GM18498 (cell line): ENCODE data around the gene WNK1.
"Not testable (repeated sequence)": the region's sequence is repeated elsewhere in the genome, so short reads cannot be mapped to it uniquely, and the experiment has no call there.

Experiments
- ATAC-seq: cut with Tn5 transposase; IDR thresholded peaks from one replicate; pipeline ENCODE4 v1.9.1; 2021; ENCODE audit warnings: mild to moderate bottlenecking, moderate library complexity; ENCODE audit not compliant: unreplicated experiment

Gene WNK1

DNA sequence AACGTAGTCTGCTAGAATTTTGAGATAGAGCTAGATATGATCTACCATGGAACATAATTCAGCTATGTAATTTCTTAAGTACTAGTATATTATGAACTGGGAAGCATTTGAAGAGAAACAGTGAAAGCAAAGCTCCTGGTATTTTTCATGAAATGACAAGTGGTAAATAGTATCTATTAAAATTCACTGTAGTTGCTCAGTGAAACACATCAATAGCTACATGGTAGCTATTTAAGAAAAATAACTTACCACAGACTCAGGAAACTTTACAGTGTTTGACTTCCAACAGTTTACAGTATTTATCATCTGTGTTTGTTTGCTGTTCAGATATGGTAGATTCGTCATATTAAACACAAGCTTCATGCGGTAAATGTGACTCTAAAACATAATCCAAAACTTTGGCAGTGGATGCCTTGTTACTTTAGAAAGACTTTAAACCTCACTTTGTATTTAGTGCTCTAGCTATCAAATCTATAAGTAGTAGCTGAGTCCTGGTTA, 25.2 kb downstream of the WNK1 start:
- ATAC-seq = no peak

- no peak for ATAC-seq
Measured at GRCh38 chr12:778615-779014, 26.2 kb downstream of the WNK1 start.

DNA sequence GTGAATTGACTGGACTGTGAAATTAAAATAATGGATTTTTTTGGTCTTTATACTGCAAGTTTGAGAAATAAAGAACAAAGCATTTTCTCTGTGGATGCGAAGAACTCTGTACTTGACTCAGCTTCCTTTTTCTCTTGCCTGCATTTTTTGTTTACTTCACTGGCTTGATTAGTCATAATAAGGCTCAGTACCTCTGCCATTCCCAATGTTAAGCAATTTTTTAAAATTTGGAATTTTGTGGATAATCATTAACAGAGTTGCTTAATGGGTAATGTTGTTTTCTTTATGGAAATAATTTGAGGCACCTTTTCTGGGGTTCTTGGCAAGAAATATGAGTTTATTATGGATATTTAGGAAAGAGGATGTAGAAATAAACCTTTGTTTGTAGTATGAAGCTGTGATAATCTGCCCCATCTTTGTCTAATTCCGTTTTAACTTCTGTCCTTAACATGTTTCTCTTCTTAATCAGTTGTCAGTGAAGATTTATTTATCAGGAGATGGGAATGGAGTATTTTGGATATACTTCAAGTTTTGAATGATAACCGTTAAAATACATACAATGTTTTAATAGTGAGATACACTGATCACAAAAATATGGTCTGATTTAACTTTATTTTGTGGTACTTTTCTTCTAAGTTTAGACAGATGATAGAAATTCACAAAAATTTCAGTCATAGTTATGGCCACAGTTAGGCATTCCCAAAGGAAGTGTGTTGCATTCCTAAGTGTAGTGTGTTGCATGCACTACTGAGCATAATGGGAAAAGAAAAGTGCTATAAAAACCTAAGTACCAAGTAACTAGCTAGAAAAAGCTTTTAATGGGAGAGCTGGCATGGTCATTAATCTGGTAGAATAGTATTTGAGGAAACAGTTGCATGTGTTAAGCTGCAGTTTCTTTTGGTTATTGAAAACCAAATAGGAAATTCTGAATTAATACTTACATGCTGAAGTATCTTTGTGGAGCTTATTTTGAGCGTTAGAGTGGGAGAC, 27.7 kb downstream of the WNK1 start:
- no peak for ATAC-seq

DNA sequence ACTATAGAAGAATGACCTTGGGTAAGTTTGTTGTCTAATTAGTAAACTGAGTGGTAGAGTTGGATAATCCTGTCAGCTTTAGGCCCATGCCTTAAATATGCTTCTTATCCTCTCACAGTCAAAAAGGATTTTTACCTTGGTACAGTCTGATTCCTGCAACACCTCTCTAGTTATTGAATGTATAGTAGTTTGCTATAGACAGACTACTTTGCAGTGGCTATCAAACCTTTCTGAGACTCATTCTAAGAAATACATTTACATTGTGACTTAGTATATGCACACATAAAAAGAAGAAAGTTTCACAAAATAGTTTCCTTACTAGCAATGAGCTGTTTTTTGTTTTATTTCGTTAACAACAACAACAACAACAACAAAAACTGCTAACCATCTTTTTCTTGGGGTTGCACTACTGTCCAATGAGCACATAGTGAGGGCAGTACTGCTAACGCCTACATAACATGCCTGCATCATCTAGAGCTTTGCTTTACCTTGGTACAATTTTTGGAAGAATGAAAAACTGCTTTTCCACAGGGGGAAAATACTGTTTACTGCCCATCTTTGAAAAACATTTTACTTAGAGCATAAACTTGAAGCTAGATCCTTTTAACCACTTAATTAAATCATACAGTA, 28.5 kb downstream of the WNK1 start:
- ATAC-seq = no peak

GRCh38 chr12:785706-786105, 33.3 kb downstream of the WNK1 start:
- no peak for ATAC-seq

- ATAC-seq = no peak
Measured at GRCh38 chr12:788288-788687, 35.9 kb downstream of the WNK1 start.

DNA sequence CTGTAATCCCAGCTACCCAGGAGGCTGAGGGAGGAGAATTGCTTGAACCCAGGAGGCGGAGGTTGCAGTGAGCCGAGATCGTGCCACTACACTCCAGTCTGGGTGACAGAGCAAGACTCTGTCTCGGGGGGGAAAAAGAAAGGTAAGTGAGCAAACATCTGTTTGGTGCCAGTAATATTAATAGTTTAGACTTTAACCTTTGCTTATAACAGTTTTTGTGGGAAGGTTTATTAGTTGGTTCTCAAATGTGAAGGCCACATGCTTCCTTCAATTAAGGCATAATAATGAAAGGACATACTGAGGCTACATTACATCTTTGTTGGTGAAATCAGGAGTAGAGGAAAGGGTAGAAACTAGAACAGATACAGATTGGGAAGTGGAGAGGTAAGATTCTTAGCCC, 36.4 kb downstream of the WNK1 start:
- not testable (repeated sequence) for ATAC-seq

DNA sequence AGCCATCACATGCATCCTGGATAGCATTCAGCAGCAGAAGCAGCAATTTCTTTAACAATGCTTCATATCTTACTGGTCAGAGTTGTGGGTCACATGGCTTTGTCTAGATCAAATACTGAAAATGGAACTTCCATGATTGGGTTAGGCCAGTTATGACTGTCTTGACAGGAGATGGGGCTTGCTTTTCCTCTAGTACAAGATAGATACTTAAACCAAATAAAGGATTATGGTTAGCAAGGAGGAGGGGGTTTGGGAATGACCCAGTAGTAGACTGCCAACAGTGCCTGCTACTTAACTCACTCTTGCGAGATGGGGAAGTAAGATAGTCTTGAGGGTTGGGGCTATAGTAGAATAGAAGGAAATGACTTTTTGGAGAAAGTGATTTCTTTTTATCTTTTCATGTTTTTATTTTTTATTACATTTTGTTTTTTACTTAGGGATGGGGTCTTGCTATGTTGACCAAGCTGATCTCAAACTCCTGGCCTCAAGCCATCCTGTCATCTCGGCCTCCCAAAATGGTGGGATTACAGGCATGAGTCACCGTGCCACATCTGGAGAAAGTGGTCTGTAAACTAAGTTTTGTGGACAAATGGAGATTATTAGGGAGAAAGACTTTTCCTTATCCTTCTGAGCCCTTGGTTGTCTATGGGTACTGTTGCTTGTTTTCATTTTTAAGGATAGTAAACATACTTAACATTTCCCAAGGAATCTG, 37.6 kb downstream of the WNK1 start:
- no peak for ATAC-seq

DNA sequence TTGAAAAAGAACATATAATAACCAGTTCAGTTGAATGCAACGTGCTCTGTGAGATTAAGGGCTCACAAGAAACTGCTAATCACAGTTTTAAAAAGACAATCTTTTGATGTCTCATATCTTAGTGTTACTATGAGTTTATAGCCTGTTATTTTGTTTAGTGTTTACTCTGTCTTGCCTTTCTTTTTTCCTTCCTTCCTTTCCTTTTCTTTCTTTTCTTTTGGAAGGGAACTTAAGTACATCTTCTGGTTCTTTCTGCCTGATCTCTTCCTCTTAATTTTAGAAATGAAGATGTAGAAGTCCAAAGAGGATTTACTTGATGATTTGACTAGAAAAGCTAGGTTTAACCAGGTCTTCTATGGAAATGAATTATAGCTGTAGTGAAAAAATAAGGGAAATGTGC, 38.2 kb downstream of the WNK1 start:
- ATAC-seq = no peak

DNA sequence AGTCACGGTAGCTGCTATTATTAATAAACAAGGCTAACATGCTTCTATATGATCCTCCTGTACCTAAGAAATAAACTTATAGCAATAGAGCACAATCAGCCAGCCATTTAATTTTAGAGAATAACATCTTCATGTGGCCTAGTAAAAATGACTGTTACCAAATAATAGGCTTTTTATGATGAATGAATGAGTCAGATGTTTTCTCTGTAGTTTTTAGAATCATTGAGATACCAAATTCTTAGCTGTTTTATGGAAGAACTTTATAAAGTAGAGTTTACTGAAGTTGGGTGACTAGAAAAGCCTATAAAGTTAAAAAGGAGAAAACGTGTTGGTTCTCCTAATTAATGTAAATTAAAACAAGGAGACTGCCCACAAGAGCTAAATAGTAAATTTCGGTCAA, 40.7 kb downstream of the WNK1 start:
- ATAC-seq = no peak

GRCh38 chr12:793711-794110, 41.3 kb downstream of the WNK1 start:
- no peak for ATAC-seq

- ATAC-seq = no peak
Measured at GRCh38 chr12:795305-795704, 42.9 kb downstream of the WNK1 start.

- ATAC-seq = no peak
Measured at GRCh38 chr12:800401-800800, 48.0 kb downstream of the WNK1 start.

GRCh38 chr12:802242-803120, 50.1 kb downstream of the WNK1 start:
- no peak for ATAC-seq

- ATAC-seq = no peak
Measured at GRCh38 chr12:805022-805632, 52.7 kb downstream of the WNK1 start.

DNA sequence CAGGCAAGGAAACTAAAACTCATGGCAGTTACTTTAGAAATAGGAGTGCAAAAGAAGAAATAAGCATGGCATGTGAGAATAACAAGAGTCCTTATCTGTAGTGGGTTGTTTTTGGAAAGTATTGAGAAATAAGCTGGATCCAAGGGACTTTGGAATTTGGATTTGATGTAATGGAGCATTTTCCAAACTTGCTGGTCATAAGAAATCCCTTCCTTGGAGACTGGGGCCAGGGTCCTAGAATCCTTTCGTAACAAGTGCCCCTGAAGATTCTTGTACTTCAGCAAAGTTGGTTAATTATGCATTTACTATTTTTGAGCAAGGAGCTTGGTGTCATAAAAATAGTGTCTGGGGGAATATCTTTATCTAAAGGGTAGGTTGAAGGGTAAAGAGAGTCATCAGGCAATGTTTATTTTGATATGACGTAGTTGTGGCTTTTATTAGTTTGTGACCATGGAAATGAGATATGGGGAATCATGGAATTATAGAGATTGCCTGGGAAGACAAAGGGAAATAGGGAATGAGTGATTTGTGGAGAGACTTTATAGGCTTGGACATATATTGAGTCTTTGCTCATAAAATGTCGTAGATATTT, 53.9 kb downstream of the WNK1 start:
- no peak for ATAC-seq

DNA sequence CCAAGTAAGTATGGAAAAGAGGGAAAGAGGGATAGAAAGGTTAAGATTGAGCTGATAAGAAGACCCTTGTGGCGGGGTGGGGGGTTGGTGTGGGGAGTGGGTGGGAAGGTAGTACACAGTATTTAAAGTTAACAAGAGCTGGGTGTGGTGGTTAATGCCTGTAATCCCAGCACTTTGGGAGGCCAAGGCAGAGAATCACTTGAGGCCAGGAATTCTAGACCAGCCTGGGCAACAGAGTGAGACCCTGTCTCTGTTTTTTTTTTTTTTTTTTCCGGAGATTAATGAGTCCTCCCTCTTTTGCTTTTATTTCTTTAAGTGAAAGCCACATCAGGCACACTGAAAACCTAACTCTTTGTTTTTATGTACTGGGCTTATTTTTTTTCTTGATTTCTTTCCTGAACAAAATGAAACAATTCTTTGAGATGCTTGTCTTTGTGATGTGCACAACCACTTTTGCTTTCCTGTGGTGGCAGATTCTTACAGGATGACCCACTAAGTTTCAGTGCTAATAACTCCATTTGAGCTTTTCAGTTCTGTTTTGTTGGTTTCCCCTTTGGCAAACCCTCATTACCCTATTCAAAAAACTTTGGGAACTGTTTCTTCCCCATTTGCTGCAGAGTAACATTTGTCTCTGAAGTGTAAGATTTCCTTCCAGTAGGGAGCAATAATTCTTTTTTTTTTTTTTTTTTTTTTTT, 54.8 kb downstream of the WNK1 start:
- no peak for ATAC-seq

DNA sequence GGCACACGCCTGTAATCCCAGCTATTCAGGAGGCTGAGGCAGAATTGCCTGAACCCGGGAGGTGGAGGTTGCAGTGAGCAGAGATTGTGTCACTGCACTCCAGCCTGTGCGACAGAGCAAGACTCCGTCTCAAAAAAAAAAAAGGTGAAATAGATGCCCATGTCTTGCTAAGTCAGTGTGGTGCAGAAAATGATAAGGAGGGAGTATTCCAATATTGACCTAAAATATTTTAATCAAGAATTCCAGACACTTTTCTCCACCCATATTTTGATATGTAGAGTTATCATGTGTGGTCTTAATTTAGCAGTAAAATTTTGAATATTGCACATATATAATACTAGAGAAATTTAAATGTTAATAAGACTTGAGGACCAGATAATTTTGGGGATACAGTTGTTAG, 57.7 kb downstream of the WNK1 start:
- ATAC-seq = no peak
